Midbrain (tissue), 1 donor: ENCODE data around the gene OR5K4.

Experiments used
- DNase-seq: peaks from one replicate; lab custom pipeline; 2025; lab: John Stamatoyannopoulos, UW

The OR5K4 gene, protein sequence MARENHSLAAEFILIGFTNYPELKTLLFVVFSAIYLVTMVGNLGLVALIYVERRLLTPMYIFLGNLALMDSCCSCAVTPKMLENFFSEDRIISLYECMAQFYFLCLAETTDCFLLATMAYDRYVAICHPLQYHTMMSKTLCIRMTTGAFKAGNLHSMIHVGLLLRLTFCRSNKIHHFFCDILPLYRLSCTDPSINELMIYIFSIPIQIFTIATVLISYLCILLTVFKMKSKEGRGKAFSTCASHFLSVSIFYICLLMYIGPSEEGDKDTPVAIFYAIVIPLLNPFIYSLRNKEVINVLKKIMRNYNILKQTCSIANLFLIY

DNA sequence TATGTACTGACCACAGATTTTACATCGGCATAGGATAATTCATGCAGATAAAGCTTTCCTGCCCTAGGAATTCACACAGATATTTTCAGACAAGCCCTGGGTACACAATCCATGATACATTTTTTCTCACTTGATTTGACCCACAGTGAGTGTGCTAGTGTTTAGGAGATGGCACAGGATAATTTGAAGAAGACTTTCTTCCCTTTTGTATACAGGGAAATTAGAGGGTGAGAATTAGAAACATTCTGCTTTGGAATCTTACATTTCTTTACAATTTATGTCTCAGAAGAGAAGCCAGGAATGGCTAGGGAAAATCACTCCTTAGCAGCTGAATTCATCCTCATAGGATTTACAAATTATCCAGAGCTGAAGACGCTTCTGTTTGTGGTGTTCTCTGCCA, at the start of gene OR5K4:
Gene OR5K4 (plus strand): TSS at position 301 of the 400 bp plus-strand sequence. CDS start 0 bp downstream, at position 301.
- DNase-seq = no peak

DNA sequence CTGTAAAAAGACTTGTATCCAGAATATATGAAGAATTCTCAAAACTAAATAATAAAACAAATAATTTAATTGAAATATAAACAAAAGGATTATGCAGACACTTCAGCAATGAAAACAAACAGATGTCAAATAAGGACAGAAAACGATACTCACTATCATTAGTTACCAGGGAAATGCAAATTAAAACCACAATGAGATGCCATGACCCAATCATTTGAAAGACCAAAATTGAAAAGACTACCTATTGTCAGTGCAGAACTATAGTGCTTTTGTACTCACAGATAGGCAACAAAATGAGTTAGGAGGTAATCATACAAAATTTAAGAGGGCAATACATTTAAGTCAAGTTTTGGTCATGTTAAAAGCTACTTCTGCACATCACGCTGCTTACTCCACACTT, 31.6 kb upstream of the OR5K4 start:
- DNase-seq = no peak

DNA sequence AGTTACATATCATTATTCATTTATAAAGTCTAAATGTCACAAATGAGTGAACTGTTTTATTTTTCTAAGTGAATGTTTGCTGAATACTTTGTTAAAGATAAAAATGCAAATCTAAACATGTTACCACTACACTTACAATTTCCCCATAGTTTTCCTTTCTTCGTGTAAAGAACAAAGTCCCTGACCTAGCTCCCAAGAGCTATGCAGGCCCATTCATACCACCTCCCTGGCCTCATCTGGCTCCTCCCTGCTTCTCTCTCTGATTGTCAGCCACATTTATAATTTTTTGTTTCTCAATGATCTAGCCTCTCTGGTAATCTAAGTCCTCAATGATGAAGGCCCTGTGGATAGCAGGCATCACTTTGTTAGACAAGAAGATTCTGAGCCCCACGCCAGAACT, 31.0 kb upstream of the OR5K4 start:
- no peak for DNase-seq

DNA sequence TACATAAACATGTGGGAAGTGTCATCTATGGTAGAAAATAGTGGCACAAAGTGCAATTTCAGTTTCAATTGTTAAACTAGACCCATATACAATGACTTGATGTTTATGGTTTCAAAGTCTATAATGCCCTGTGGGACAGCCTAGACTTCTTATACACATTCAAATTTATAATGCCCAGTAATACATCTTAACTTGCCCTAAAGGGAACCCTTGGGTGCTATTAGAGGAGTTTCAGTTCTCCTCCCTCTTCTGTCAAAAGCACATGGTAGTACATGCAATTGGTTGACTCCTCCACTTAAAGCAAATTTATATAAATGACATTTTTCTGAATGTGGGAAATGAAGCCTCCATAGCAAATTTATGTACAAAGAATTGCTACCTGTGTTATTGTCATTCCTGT, 30.2 kb upstream of the OR5K4 start:
- no peak for DNase-seq

DNA sequence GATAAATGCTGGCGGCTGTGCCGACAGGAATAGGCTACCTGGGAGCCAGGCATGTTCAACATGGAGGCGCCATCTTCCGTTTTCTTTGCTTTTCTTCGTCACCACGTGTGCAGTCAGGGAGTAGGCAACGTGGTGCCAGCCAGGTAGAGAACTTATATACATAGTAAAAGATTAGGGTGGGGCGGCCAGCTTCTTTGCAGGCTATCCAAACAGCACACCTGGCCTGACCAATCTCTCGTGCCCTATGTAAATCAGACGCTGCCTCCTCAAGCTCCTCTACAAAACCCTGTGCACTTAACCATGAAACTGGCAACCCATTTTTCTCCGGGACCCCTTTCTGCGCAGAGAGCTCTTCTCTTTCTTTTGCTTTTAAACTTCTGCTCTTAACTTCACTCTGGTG, 28.6 kb upstream of the OR5K4 start:
- DNase-seq = no peak

DNA sequence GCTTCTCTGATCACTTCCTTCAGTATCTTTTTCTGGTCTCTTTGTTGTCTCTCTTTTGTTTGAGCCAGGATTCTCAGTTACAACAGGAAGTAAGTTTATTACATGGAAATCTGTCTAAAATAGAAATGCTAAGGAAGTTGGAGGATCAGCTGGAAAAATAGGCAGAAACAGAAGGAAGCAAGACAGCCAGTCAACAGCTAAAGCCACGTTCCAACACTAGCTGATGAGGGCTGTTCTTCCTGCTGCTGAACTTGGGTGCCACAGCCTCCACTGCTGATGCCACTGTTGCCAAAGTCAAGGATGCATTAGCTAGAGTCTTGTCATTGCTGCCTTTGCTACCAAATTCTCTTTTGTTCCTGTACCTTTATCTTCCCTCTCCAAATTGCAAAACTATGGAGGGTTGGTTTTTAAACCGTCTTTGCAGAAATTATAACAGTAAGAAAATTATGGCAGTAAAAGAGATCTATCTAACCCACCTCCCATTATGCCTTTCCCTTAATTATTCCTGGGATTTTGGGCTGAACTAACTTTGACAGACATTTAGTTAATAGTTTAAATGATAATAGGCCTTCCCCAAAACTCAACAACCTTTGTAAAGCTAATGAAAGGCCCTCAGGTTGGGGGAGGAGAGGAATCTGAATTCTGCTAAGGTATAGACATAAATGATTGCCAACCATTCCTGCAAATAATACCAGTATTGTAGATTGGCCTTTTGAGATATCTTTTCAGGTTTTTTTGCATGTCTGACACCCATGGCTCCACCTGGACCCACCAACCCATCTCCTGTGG, 27.4 kb upstream of the OR5K4 start:
- no peak for DNase-seq

DNA sequence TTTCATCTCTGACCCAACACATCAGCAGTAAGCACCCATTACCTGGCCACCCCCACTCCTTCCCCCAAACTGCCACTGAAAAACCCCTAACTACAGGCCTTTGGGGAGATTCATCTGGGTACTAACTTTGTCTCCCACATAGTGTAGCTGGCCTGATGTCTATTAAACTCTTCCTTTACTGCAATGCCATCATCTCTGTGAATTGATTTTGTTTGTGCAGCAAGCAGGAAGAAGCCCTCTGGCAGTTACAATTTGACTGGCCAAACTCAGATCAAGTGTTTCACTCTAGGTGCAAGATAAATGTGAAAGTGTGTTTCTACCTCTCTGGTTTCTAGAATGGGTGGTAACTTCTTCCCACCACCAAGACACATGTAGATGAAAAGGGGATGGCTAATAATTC, 26.7 kb upstream of the OR5K4 start:
- no peak for DNase-seq

DNA sequence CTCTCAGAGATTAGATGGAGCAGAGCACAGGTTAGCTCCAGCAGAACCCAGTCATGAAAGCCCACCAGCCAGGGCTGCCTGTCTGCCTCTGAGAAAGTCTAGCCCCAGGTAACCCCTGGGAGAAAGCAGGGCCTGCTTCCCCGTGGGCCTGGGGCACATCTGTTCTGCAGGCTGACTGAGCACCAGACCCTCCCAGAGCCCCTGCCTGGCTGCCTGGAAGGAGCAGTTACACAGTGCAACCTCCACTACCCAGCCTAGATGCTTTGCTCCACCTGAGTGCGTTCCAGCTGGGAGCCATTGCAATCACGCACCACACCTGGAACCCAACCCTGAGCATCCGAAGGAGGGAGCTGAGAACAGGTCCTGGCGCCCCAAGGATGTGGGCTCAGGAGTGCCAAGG, 24.7 kb upstream of the OR5K4 start:
- no peak for DNase-seq

DNA sequence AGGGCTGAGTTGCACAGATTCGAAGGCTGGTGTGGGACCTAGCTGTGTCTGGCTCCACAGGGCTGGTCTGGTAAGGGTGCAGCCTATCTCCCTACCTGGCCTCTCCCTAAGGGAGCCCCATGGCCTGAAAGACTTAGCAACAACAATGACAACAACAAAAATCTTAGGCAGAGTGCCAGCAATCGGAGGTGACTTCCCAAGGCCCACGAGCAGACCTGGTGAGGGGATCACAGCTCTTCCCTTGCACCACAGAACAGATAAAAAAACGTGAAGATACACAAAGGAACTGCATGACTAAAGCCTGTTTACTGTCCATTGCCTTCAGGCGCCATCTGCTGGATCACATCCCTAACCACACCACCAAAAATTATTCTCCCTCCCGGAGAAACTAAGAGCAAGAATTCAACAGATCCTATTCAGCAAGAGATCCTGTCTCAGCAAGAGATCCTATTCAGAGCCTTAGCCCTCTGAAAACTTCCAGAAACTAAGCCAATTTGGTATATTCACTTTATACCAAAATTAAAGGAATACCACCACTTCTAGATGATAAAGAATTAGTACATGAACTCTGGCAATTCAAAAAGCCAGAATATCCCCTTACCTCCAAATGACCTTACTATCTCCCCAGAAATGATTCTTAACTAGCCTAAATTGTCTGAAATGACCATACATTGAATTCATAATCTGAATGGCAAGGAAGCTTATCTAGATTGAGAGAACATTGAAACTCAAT, 24.1 kb upstream of the OR5K4 start:
- DNase-seq = peak; percentile 64

DNA sequence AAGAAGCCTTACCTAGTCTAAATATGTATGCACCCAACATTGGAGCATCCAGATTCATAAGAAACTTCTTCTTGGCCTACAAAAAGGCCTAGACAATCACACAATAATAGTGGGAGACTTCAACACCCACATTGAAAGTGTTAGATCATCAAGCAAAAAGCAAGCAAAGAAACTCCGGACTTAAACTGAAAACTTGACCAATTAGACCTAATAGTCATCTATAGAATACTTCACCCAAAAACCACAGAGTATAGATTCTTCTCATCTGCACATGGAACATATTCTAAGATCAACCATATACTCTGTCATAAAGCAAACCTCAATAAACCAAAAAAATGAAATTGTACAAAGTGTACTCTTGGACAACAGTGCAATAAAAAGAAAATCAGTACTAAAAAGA, 22.3 kb upstream of the OR5K4 start:
- no peak for DNase-seq

DNA sequence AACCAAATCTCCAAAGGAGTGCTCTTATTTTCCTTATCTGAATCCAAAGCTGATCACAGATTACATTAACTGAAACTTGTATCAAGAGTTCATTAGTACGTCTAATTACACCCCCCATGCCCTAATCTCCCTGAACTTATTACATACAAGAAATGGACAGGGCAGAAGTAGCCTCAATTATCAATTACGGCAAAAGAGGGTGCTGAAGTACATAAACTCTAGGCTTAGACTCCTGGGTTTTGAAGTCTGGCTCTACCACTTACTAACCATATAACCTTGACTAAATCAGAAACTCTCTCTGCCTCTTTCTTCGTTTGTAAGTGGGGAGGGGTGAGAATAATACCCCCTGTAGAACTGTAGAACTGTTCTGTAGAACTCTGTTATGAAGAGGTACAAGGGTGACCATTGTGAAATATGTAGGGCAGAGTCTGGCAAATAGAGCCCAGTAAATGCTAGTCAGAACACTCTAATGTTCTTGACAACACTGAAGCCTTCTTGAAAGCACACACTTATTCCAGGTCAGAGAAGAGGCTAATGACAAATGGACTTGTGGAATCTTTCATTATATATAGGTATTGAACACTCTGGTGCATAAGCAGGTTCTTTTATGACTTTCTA, 19.6 kb upstream of the OR5K4 start:
- no peak for DNase-seq

DNA sequence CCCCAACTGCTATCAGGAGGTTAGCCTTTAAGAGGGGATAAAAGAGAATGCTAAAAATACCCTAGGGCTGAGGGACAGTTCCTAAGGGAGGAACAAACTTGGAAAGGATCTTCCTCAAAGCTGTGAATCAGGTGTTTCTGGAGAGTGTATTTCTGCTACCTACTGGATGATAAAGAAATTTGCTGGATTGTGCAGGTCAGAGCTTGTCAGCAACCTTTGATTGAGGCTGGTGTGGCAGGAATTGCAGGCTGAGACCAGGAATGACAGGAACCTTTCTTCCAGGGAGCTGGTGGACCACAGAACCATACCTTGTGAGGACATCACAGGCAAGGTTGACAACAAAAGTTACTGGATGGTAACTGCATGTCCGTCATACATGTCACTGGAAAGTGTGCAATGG, 14.6 kb upstream of the OR5K4 start:
- no peak for DNase-seq

DNA sequence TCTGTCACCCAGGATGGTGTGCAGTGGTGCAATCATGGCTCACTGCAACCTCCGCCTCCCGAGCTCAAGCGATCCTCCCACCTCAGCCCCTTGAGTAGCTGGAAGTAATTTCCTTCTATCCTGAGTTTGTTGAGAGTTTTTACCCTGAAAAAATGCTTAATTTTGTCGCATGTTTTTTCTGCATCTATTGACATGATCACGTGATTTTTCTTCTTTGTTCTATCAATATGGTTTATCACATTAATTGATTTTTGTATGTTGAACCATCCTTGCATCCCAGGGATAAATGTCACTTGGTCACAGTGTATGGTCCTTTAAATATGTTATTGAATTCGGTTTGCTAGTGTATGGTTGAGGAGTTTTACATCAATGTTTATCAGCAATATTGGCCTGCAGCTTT, 11.9 kb upstream of the OR5K4 start:
- no peak for DNase-seq

DNA sequence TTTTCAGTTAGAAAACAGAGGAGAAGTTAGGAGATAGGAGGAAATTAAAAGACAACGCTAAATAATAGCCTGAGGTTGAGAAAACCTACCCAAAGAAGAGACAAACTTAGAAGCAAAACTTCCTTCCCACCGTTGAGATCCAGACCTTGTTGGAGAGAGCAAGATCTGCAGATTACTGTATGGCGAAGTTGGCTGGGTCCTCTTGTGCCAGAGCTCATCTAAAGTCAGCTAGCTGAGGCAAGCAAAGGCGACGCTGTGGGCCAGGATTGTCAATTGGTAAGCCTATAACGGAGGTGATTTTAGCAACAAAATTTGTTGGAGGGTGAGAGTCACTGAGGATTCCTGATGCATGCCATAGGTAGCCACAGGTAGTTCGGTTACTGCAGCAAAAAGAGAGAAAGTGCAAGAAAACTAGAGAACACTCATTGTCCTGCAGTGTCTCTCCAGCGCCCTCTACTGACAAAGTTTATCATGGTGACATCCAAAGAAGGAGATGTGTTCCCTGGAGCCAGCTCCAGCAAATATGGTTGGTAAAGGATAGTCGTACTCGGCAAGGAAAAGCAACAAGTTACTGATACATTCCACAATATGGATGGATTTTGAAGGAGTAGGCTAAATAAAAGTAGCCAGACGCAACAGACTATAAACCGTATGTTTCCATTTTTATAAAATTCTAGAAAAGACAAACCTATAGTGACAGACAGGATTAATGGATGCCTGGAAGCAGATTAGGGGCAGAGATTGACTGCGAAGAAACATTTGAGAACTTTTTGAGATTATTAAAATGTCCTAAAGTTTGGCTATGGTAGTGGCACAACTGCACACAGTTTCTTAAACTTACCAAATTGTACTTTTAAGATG, 9.8 kb upstream of the OR5K4 start:
- DNase-seq = peak; percentile 56

DNA sequence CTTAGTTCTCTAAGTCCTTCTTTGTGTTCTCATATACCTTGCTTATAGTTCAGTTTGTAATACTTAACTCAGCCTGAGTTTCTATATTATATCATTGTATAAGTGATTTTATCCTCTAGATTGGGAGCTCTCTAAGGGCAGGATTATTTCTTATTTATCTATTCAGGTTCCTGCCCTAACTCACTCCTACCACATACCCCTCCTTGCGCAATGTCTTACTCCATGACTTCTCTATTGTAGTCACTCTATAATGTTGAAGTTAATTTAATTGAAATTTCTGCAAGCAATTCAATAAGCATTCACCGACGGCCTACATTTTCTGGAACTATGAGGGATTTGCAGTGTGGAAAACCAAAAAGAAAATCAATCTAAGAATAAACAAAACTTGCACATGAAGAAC, 3.6 kb upstream of the OR5K4 start:
- no peak for DNase-seq

DNA sequence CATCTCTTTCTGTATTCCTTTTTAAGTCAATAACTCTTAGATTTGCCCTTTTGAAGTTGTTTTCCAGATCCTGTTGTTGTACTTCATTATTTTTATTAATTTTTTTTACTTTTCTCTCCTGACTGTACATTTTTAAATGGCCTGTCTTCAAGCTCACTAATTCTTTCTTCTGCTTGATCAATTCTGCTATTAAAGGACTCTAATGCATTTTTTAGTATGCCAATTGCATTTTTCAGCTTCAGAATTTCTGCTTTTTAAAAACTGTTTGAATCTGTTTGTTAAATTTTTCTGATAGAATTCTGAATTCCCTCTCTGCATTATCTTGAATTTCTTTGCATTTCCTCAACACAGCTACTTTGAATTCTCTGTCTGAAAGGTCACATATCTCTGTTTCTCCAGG, 5.6 kb downstream of the OR5K4 start:
- no peak for DNase-seq

DNA sequence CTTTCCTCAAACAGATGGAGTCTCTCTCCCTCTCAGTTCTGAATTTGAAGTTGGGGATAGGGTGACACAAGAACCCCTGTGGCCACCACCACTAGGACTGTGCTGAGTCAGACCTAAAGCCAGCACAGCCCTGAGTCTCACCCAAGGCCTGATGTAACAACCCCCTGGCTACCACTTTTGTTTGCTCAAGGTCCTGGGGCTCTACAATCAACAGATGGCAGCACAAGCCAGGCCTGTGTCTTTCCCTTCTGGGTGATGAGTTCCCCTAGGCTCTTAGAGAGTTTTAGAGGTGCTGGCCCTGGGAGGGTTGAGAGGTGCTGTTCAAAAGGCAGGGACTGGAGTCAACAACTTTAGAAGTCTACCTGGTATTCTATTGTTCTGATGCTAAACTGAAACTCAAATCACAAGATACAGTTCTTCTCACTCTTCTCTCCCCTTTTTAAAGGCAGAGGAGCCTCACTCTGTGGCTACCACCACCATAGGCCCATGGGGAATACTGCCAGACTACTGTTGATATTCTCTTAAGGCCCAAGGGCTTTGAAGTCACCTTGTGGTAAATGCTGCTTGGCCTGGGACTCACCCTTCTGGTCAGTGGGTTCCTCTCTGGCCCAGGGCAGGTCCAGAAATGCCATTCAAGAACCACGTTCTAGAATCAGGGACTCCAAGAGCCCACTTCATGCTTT, 6.5 kb downstream of the OR5K4 start:
- no peak for DNase-seq

DNA sequence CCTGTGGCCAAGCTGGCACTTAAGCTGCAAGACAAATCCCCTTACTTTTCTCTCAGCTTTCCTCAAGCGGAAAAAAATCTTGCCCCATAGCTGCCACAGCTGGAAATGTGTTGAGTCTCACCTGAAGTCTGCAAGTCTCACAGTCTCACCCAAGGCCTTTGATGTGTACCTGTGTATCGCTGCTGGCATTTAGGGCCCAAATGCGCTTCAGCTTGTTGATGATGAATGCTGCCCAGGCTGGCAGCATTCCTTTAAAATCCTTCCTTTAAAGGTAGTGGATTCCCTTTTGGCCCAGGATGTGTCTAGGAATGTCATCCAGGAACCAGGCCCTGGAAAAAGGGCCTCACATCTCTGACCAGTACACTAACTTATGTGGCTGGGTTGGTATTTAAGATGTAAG, 7.0 kb downstream of the OR5K4 start:
- no peak for DNase-seq

DNA sequence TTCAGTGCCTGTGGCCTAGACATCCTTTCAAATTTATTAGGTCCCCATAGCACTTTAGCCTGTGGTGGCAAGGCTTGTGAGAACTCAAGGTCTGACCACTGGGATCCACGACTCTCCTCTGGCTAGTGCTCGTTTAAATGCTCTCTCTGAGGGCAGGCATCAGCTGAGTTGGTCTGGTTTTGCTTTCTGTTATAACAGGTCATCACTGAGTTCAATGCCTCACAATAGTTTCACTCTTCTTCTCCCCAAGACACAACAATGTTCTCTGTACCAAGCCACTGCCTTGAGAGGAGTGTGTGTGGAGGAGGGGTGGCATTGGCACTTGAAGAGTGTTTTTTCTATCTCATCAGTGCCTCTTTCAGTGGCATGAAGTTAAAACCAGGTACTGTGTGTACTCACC, 7.6 kb downstream of the OR5K4 start:
- no peak for DNase-seq

DNA sequence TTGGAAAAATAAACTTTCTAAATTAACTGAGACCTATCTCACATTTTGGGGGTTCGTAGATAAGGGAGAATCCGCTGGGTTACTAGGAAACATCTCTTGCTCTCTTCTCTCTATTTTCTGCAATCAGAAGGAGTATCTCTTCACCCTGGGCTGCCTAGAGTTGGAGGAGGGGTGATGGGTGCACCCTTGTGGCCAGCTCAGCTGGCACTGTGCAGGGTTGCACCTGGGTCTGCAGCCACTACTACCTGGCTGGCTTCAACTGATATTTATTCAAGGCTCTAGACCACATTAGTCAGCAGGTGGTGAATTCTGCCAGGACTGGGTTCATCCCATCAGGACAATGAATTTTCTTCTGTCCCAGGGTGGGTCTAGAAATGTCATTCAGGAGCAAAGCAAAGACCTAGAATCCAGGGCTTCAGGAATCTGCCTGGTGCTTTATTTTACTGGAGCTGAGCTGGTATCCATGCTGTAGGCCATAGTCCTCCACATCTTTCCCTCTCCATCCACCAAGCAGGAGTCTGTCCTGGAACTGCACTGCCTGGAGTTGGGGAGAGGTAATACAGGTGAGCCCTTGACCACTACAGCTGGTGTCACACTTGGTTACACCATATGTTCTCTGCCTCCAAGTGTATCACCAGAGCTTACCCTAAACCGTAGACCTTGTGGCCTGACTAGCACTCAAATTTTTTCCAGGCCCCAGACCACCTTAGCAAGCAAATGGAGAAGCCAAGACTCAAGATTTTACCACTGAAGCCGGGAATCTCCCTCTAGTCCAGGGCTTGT, 14.0 kb downstream of the OR5K4 start:
- DNase-seq = no peak
